HEK293T (cell line): ENCODE measurements around the gene MAS1L.

Source experiments
- CTBP1 ChIP-seq: fragments of 450-650 bp; IDR thresholded peaks from 2 replicates; pipeline ENCODE4 v1.6.1; 2016; ENCODE audit warnings: borderline replicate concordance
- FOXA1 ChIP-seq: fragments of 450-650 bp; IDR thresholded peaks from 2 replicates; pipeline ENCODE4 v1.6.1; 2016; ENCODE audit warnings: mild to moderate bottlenecking
- FOXK2 ChIP-seq: fragments of 450-650 bp; IDR thresholded peaks from 2 replicates; pipeline ENCODE4 v1.6.1; 2016; ENCODE audit warnings: mild to moderate bottlenecking
- FOXM1 ChIP-seq: fragments of 450-650 bp; IDR thresholded peaks from 2 replicates; pipeline ENCODE4 v1.6.1; 2017; ENCODE audit warnings: mild to moderate bottlenecking, borderline replicate concordance
- NFRKB ChIP-seq: fragments of 450-650 bp; IDR thresholded peaks from 2 replicates; pipeline ENCODE4 v1.6.1; 2016; ENCODE audit warnings: mild to moderate bottlenecking, moderate library complexity
- PKNOX1 ChIP-seq: fragments of 450-650 bp; IDR thresholded peaks from 2 replicates; pipeline ENCODE4 v1.6.1; 2016
- SUZ12 ChIP-seq: fragments of 450-650 bp; IDR thresholded peaks from 2 replicates; pipeline ENCODE4 v1.6.1; 2016; ENCODE audit warnings: mild to moderate bottlenecking
- TARDBP ChIP-seq: fragments of 450-650 bp; IDR thresholded peaks from 2 replicates; pipeline ENCODE4 v1.6.1; 2016

GRCh38 chr6:29496961-29497360 is 9.2 kb upstream of the MAS1L start:
- TF ChIP-seq SUZ12 (no peak), FOXM1 (no peak), TARDBP (no peak), FOXK2 (no peak), NFRKB (no peak), CTBP1 (no peak), PKNOX1 (no peak), FOXA1 (no peak)
